ENCODE data around the gene SOX13.
A peak's percentile ranks its signal among the peaks of the same experiment; 100 is the strongest.

SOX13 gene

GRCh38 chr1:204114606-204115005 is 41.7 kb downstream of the SOX13 start:
- Histone ChIP-seq H3K4me3 (replicated peaks; ENCODE audit: insufficient read depth, low read length) (no peak overlapping the region), H3K27me3 (ENCODE audit: insufficient read depth, poor library complexity, severe bottlenecking) (no peaks in the 10 kb centered on the region), H3K27ac (replicated peaks) (no peak overlapping the region)
- TF ChIP-seq GABPA (IDR thresholded peaks at IDR 0.05; ENCODE audit: low read depth) (no peak), POLR2AphosphoS5 (IDR thresholded peaks at IDR 0.05; ENCODE audit: low read depth) (no peak), REST (IDR thresholded peaks at IDR 0.05; ENCODE audit: insufficient replicate concordance, low read depth) (no peak), SPI1 (IDR thresholded peaks at IDR 0.05; ENCODE audit: borderline replicate concordance, low read depth) (no peak)
- TF ChIP-seq, protein P1, sequence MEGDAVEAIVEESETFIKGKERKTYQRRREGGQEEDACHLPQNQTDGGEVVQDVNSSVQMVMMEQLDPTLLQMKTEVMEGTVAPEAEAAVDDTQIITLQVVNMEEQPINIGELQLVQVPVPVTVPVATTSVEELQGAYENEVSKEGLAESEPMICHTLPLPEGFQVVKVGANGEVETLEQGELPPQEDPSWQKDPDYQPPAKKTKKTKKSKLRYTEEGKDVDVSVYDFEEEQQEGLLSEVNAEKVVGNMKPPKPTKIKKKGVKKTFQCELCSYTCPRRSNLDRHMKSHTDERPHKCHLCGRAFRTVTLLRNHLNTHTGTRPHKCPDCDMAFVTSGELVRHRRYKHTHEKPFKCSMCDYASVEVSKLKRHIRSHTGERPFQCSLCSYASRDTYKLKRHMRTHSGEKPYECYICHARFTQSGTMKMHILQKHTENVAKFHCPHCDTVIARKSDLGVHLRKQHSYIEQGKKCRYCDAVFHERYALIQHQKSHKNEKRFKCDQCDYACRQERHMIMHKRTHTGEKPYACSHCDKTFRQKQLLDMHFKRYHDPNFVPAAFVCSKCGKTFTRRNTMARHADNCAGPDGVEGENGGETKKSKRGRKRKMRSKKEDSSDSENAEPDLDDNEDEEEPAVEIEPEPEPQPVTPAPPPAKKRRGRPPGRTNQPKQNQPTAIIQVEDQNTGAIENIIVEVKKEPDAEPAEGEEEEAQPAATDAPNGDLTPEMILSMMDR (IDR thresholded peaks at IDR 0.05; ENCODE audit: insufficient read depth, low read length), result no peak
- DNase-seq (ENCODE audit: low read depth in 1 of 2, low spot score in 1 of 2), result peak; percentile 29 to 48

DNA sequence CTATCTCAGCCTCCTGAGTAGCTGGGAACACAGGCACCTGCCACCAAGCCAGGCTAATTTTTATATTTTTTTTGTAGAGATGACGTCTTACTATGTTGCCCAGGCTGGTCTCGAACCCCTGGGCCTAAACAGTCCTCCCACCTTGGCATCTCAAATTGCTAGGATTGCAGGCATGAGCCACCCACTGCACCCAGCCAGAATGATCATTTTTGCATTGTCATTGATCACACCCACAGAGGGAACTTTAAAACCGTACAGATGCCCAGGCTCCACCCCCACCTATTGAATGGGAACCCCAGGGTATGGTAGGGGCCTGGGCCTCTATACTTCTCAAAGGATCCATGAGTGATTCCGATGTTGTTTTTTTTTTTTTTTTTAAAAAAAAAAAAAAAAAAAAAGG is 42.2 kb downstream of the SOX13 start:
- Histone ChIP-seq H3K27me3 (ENCODE audit: insufficient read depth, poor library complexity, severe bottlenecking) (no peaks in the 10 kb centered on the region), H3K27ac (replicated peaks) (no peak overlapping the region), H3K4me3 (replicated peaks; ENCODE audit: insufficient read depth, low read length) (no peak overlapping the region)
- peak in 1 of 2 experiments; percentile 15 for DNase-seq (ENCODE audit: low read depth in 1 of 2, low spot score in 1 of 2)
- TF ChIP-seq, protein P1 (IDR thresholded peaks at IDR 0.05; ENCODE audit: insufficient read depth, low read length), result no peak
- no peak for TF ChIP-seq GABPA (IDR thresholded peaks at IDR 0.05; ENCODE audit: low read depth)
- TF ChIP-seq SPI1 (IDR thresholded peaks at IDR 0.05; ENCODE audit: borderline replicate concordance, low read depth), result no peak
- TF ChIP-seq POLR2AphosphoS5 (IDR thresholded peaks at IDR 0.05; ENCODE audit: low read depth), result no peak
- no peak for TF ChIP-seq REST (IDR thresholded peaks at IDR 0.05; ENCODE audit: insufficient replicate concordance, low read depth)

- Histone ChIP-seq H3K4me3 (replicated peaks; ENCODE audit: insufficient read depth, low read length) (no peak overlapping the region), H3K27me3 (ENCODE audit: insufficient read depth, poor library complexity, severe bottlenecking) (no peaks in the 10 kb centered on the region), H3K27ac (replicated peaks) (no peak overlapping the region)
- TF ChIP-seq SPI1 (IDR thresholded peaks at IDR 0.05; ENCODE audit: borderline replicate concordance, low read depth), result no peak
- TF ChIP-seq GABPA (IDR thresholded peaks at IDR 0.05; ENCODE audit: low read depth), result no peak
- TF ChIP-seq REST (IDR thresholded peaks at IDR 0.05; ENCODE audit: insufficient replicate concordance, low read depth), result no peak
- TF ChIP-seq, protein P1 (IDR thresholded peaks at IDR 0.05; ENCODE audit: insufficient read depth, low read length), result no peak
- TF ChIP-seq POLR2AphosphoS5 (IDR thresholded peaks at IDR 0.05; ENCODE audit: low read depth), result no peak
- no peak for DNase-seq (ENCODE audit: low read depth in 1 of 2, low spot score in 1 of 2)
These were observed 43.6 kb downstream of the SOX13 start for GRCh38 chr1:204116539-204116938.
